ENCODE data around the gene MST1.

MST1 gene

DNA sequence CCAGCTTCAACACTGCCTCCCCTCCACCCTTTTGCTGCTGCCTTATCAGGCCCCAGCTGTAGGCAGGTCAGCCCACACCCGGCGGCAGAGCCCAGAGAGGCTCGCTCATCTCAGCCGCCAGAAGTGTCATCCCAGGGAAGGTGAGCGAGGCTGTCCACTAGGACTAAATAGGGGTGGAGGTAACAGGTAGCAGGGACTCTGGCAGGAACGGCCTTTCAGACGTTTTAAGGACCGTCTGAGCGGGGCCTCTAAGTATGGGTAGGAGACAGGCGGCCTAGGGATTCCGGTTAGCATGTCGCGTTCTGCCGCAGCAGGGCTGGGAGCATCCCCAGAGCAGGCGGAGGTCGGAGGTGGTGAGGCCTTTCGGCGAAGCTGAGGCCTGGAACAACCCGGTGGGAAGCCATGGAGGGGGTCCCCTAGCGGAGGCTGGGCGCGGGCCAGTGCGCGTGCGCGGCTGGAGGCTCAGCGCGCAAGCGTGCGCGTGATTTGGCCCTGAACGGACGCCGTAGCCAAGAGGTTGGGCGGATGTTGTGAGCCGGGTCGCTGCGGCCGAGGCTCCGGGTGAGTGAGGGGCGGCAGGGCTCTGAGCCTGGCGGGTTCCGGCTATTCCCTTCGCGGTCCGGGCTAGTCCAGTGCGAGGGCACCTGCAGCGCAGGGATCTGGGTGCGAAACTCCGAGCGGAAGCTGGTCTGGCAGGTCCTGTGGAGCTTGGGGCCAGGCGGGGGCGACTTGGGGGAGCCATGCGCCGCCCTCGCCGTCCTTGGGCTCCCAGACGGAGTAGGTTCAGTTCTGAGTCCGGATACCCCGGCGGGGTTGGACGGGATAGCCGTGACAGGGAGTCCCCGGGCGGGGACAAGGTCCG, at the start of gene MST1, which contains the start of gene RNF123:
TSS of gene MST1 (minus strand) at position 429 of the 862 bp plus-strand sequence. CDS start 783 bp downstream, outside the sequence.
TSS of gene RNF123 (plus strand) at position 512 of the 862 bp plus-strand sequence. CDS start 1,609 bp downstream, outside the sequence.
- no peak for DNase-seq

DNA sequence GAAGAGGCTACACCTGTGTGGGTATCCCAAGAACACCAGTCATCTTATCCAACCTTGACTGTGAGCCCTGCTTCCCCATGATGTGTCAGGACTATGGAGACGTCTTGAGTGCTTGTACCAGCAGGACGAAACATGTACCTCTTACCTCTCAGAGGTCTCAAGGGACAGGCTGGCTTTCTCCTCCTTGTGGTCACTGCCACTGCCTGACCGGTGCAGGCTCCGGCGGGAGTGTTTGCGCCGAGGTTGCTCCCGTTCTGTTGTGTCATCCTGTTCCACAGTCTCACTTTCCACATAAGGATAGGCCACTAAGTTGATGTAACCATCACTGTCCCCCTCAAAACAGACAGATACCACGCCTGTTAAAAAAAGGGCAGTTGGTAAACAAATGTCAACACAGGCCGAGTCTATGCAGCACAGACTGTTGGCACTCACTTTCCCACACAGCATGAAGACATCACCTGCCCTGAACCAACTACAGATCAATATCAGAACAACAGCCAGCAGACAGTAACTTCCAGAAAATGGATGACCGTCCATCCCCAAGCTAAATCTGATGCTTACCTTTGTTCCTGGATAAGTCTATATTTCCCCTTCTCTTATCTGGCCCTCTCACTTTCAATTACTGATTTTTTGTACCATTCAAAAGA, 48.9 kb upstream of the MST1 start:
- DNase-seq = no peak

DNA sequence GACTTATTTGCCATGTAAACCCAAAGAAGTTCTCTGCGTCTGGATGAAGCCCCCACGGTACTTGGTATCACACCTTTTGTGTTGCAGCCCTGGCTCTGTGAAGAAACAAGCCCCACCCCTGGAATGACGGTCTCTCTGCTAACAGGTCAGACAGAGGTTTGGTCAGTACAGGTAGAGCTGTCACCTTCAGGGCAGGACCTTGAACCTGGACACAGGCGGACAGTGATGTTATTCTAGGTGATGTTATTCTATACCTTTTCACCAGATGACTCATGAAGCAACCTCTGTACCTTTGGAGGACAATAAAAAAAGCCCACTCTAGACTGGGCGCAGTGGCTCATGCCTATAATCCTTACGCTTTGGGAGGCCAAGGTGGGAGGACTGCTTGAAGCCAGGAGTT, 45.5 kb upstream of the MST1 start:
- no peak for DNase-seq

DNA sequence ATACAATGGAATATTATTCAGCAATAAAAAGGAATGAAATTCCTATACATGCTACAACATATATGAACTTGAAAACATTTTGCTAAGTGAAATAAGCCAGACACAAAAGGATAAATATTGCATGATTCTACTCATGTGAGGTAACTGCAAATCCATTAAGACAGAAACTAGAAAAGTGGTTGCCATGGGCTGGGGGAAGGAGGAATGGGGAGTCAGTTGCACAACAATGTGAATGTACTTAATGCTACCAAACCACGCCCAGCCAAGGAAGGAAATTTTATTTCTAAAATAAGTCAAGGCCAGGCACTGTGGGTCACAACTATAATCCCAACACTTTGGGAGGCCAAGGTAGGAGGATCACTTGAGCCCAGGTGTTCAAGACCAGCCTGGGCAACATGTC, 44.3 kb upstream of the MST1 start:
- DNase-seq = no peak

DNA sequence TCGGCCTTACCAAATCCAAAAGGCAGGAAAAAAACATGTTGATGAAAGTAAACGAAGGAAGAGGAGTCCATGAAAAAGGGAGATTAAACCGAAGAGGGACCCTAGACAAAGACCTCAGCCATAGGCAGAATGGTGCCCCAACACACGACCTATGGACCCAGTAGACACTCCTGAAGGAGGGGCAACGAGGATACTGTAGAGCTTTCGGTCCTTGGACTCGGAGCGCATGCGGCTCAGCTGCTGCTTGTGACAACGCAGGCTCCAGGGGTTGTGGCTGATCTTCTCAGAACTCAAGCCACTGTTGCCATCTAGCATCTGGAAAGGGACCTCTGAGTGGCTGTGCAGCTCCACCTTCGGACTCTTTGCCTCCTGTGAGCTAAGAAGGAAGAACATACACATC, 43.3 kb upstream of the MST1 start:
- no peak for DNase-seq

DNA sequence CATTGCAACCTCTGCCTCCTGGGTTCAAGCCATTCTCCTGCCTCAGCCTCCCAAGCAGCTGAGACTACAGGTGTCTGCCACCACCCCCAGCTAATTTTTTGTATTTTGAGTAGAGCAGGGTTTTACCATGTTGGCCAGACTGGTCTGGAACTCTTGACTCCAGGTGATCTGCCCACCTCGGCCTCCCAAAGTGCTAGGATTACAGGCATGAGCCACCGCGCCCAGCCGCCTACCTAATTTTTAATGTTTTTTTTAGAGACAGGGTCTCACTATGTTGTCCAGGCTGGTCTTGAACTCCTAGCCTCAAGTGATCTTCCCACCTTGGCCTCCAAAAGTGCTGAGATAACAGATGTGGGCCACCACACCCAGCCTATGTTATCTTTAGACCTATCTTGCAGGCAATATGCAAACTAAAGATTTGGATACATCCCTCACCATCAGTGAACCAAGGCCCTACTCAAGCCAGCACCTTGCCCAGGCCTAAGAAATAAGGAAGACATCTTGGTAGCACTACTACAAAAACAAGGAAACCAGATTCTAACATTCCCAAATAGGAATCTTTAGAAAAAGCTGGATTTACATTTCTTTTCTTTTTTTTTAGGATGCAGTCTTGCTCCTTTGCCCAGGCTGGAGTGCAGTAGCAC, 40.8 kb upstream of the MST1 start:
- DNase-seq = no peak

DNA sequence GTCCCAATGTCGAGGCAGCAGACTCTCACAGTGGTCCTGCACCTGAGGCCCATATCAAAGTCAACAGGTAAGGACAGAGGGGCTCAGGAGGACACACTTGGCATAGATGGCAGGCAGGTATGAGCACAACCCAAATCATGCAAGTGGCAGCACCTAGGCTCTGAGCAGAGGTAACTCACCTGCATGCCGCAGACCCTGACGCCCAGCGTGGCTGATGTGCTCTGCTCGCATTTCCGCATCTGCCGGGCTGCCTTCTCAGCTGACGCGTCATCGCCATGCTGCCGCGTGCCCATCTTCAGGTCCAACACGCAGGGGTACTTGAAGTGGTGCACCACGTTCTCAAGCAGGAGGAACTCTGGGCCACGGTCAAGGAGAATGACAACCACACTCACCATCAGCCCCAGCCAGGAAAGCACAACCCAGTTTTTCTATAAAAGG, 38.7 kb upstream of the MST1 start:
- no peak for DNase-seq

DNA sequence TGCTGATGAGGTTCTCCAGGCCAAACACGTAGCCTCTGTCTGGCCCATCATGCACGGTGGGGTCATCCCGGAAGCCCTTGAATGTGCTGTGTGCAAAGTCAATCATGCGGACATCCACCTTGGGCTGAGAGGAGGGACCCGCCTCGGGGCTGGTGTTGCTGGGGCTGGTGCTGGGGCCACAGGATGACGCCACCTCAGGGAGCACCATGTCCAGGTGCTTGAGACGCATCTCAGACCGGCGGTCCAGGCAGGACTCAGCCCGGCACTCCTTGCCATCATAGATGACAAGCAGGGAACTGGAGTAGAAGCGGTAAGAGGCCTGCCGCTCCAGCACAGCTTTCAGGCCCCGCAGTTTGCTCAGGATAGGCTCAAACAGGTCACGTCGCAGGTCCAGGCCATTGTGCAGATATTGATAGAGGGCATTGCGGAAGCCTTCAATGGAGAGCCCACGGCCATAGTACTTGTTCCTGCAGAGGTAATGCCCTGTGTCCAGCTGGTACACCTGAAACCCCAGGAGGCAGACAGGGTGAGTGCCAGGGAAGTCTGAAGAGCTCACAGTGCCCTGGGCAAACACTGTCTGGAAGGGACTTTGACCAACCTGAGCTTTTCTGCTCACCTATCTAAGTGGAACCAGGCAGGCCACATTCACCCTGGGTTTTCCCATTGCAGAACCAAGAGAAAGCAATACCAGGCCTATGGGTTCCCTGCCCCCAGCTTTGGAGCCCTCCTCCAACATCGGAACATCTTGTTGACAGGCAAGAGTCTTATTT, 38.1 kb upstream of the MST1 start:
- DNase-seq = no peak

DNA sequence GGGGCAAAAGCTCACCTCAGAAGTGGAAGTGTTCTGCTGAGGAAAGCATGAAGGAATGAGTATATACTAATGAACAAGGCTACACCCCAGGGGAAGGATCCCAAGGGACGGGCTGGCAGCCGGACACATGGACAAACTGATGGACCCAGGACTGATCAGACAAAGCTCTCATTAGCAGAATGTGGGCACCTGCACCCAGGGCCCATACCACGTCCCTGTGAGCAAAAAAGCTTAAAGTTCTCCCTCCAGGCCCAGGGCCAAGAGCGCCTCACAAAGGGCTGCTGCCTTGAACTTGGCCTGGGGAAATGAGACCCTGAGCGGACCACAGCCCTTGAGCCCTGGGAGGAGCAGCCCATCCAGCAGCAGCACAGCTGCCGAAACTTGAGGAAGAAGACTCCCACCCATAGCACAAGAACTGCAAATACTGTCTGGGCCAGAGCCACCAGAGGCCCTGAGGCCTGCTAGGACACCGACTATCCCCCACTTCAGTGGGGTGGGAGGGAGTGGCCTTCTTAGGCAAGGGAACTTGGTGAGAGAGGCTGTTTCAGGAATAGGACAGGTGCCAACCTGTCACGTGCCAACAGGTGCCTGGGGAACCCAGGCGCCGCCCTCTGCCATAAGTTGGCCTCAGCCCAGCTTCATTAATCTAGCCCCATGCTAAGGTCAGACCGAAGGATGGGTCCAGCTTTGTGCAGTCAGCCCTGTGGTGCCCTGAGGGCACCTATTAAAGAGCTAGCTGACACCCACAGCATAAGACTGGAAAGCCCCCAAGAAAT, 36.8 kb upstream of the MST1 start:
- no peak for DNase-seq

DNA sequence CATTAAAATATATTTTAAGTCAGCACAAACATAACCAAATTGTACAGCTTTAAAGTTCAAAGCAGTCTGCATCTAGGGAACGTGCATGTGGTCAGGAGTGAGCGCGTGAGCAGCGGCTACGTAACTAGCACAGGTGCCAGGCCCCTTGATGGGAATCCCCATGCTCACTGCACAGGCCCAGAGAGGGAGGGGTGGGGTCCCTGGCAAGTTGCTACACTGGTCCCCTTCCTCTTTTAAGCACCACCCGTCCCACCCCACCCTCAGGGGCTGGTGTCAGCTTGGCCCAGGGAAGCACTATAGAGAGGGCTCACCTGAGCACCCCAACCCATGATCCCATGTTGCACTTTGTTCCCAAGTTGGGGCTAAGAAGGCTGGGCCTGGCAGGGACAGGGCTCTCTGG, 35.3 kb upstream of the MST1 start:
- DNase-seq = no peak

DNA sequence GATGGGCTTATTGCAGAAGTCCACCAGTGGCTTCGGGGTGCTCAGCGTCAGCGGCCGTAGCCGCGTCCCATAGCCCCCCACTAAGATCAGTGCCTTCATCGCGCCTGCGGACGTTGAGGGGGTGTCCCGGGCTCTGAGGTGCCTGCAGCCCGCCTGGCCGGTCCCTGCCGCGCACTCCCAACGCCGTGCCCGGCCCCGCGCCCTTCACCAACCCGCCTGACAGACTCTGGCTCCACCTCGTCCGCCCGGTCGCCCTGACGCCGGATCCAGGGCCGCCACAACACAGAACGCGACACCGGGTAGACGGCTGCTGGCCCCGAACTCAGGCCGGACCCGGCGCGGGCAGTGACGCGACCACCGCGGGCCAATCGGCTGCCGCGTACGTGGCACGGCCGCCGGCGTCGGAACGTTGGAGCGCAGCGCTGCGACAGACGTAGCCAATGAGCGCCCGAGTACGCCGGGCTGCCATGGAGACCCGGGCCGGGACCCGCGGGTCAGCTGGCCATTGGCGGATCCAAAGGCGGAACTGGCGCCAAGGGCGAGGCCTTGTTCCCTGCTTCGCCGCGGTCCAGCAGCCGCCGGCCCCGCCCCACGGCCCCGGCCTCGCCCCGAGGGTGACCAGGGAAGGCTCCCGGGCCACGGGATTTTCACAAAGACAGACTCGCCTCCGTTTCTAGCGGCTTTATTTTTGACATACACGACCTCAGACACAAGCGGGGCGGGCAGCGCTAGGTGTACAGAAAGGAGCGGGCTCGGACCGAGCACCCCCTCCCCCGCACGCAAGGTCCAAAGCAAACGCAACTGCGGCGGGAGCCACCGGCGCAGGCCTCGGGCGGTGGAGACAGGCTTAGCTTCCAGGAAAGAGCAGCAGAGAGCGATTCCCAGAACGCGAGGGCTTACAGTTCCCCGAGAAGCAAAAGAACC, 34.6 kb upstream of the MST1 start, which contains the start of gene GMPPB:
TSS of gene GMPPB (minus strand) at position 324 of the 924 bp plus-strand sequence. CDS start at position 99, 225 bp downstream.
- DNase-seq = peak; percentile 92

DNA sequence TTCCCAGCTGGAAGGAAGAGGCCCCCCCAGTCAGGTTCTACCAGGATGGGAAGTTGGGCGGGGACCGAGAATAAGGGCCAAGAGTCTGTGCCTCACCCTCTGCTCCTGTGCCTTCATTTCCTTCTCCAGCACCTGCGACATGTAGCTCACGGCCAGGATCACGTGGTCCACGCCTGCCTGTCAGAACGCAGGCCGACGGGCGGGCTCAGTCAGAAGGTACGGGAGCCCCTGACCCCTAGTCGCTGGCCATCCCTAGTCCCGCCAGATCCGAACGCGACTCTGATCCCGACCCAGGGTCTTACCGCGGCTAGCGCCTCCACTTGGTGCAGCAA, 34.0 kb upstream of the MST1 start:
- no peak for DNase-seq

DNA sequence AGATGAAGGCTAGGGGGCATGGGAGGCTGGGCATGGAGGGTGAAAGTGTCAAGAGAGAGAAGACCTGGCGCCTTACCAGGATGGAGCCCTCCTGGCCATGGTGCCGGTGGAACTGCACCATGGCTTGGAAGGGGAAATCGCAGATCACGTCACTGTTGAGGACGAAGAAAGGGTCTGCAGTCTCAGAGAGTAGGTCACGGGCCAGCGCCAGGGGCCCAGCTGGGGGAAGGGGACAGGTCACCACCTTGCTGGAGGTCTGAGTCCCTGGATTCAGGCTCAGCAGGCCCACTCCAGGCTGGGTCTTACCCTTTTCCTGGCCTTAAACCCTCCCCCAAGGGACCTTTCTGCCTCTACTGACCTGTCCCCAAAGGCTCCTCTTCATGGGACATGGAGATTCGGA, 33.6 kb upstream of the MST1 start:
- no peak for DNase-seq

DNA sequence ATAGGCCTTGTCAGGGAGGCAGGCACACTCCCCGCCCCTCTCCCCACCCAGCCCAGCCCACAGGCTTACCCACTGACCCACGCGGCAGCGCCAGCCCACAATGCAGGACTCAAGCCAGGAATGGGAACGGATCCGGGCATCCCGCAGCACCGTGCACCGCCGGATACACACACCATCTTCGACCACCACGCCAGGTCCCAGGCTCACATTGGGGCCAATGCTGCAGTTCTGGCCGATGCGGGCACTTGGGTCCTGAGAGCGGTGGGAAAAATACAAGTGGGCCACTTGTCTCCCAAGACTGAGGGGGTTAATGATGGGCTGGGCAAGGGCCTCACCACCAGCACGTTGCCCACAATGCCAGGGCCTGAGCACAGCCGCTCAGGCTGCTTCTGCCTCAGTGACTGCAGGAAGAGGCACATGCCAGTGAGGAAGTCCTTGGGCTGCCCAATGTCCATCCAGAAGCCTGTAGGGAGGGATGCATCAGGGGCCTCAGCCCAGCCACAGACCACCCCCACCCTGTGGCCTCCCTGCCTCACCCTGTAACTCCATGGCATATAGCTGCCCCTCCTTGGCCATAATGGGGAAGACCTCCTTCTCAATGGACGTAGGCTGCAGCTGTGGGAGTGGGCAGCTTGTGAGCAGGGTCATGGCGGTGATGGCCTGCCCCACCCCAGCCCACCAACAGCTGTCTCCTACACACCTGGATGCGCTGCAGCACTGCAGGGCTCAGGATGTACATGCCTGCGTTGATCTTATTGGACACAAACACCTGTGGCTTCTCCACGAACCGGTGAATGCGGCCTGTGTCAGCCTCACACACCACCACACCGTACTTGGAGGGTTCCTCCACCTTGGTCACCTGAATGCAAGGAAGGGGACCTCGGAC, 32.9 kb upstream of the MST1 start:
- DNase-seq = no peak

DNA sequence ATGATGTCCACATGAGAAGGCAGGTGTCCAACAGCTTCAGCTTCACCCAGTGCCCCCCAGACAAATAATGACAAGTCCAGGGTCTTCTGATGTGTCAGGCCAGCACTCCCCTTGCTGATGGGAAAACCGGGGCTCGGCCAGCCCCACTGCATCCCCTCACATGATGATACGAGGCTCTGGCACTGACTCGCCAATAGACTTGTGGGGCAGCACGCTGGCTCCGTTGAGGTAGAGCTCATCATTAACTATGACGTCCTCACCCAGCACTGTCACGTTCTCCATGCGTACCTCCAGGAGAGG, 32.3 kb upstream of the MST1 start:
- DNase-seq = no peak

DNA sequence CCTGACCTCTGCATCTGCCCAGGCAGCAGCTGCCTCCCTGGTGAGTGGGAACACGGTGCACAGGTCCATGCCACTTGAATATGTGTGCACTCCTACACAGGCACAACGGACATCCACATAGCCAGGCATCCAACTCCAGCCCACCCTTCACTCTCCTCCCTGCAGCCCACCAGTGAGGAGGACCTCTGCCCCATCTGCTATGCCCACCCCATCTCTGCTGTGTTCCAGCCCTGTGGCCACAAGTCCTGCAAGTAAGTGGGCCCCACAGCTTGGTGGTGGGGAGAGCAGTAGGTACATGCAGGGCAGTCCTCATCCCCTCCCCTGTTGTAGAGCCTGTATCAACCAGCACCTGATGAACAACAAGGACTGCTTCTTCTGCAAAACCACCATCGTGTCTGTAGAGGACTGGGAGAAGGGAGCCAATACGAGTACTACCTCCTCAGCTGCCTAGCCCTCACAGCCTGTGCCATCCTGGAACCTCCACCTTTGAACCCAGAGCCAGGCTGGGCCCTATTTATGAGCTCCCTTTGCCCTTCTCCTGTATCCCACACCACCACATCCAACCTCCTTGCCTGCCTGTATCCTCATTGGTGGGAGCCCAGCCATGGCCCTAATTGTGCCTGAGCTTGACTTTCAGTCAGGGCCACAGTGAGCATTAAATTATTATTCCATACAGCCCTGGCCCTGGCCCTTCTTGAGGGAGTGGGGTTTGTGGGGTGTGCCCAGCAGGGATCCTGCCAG, 31.8 kb upstream of the MST1 start:
- DNase-seq = no peak

DNA sequence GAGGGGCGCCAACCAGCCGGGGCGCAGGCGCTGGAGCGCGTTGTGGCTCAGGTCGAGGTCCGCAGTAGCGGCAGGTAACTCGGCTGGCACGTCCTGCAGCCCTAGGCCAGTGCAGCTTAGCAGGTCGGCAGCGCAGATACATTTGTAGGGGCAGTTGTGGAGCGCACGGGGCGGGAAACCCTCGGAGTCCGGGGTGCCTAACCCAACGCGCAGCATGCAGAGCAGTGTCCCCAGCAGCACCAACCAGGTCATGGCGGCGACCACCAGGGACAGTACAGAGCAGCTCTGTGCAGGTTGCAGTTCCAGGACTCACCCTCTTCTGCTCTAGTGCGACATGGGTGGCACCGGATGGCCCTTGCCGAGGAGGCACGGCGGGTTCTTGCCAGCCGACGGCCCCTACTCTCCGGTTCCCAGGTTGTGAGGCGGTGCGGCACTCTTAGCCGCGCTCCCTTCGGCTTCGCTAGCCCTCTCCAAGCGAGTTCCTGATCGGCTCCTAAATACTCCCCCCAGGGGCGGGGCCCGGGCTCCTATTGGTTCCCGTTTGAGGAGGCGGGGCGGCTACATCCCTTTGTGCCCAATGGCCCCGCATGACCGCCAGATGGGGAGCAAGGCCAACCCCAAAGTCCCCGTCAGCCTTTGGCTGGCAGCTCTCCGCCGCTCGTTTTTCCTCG, 30.1 kb upstream of the MST1 start, which contains the start of gene AMIGO3:
TSS of gene AMIGO3 (minus strand) at position 471 of the 671 bp plus-strand sequence. CDS start at position 252, 219 bp downstream.
- peak; percentile 81 for DNase-seq

DNA sequence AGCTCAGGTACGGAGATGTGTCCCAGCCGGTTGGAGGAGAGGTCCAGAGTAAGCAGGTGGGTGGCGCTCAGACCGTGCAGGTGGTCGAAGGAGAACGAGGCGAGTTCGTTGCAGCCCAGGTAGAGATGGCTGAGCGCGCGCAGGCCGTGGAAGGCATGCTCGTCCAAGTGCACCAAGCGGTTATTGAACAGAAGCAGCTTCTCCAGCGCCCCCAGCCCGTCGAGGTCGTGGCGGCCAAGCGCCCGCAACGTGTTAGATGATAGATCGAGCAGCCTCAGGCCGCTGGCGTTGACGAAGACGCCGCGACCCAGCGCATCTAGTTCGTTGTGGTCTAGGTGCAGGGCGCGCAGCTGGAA, 29.6 kb upstream of the MST1 start:
- DNase-seq = no peak
